C4-2B (cell line): Measurements from ENCODE around the gene STPG2.

Experiments used
- CTCF ChIP-seq: fragments of 450-650 bp; conservative IDR thresholded peaks from 2 replicates; pipeline ENCODE4 v1.5.1; 2017; ENCODE audit warnings: mild to moderate bottlenecking
- ZFX ChIP-seq: fragments of 450-650 bp; IDR thresholded peaks from 2 replicates; pipeline ENCODE4 v1.6.1; 2017

GRCh38 chr4:97752599-97752998 lies 390.7 kb downstream of the STPG2 start:
- no peak for TF ChIP-seq CTCF
- TF ChIP-seq ZFX: no peak
